Endothelial cell of umbilical vein (primary cell): Measurements from ENCODE around the gene ARHGAP31.

Source experiments
- CTCF ChIP-seq, 2 donors: IDR thresholded peaks; 1 replicate in 1 of 2; 2 replicates in 1 of 2; pipeline ENCODE4 v1.5.1; 2011; ENCODE audit warnings: low read length in 2 of 2, mild to moderate bottlenecking in 2 of 2, moderate library complexity in 2 of 2, control low read depth in 1 of 2, inconsistent platforms in 1 of 2, low read depth in 1 of 2; ENCODE audit not compliant: insufficient read depth in 1 of 2; ENCODE audit errors: extremely low read depth in 1 of 2
- EZH2 ChIP-seq: IDR thresholded peaks from 2 replicates; pipeline ENCODE4 v1.6.1; 2012; ENCODE audit warnings: borderline replicate concordance, low read depth, mild to moderate bottlenecking, moderate library complexity, low read length, inconsistent platforms; ENCODE audit not compliant: severe bottlenecking
- MAX ChIP-seq: IDR thresholded peaks from 2 replicates; pipeline ENCODE4 v1.6.1; 2011; ENCODE audit not compliant: insufficient read depth, insufficient read length
- MYC ChIP-seq: IDR thresholded peaks from one replicate; pipeline ENCODE4 v1.6.1; 2011; ENCODE audit warnings: mild to moderate bottlenecking, low read depth, low read length
- POLR2A ChIP-seq: IDR thresholded peaks from 2 replicates; pipeline ENCODE4 v1.6.1; 2012; ENCODE audit warnings: low read depth, mild to moderate bottlenecking, control low read depth, low read length

- TF ChIP-seq CTCF (IDR thresholded peaks at IDR 0.05; ENCODE audit: extremely low read depth in 1 of 2, insufficient read depth in 1 of 2, low read depth in 1 of 2, low read length in 2 of 2), result no peak
- no peak for TF ChIP-seq POLR2A
- TF ChIP-seq EZH2, result no peak
- TF ChIP-seq MAX, result no peak
- TF ChIP-seq MYC, result no peak
Observed at GRCh38 chr3:119364401-119364800, 70.2 kb downstream of the ARHGAP31 start.
